Thymus (tissue), 11 donors: ENCODE results near the gene HVCN1. TPM values are rescaled to one million over a fixed set of nuclear protein-coding genes. Genes with fewer than 3 reads are reported as not detected.

Source experiments
- DNase-seq, 9 donors: peaks; one replicate each; pipeline ENCODE4 v3.0.0-alpha.2; 2013; ENCODE audit warnings: low spot score in 9 of 9, low read depth in 6 of 9, missing footprints in 1 of 9
- H3K27ac ChIP-seq, 2 donors: one replicate each; pipeline ENCODE4 v1.5.1; 2013; ENCODE audit warnings: control low read depth in 1 of 2, low read depth in 1 of 2, low read length in 1 of 2, mild to moderate bottlenecking in 1 of 2, moderate library complexity in 1 of 2
- H3K27me3 ChIP-seq, 2 donors: one replicate each; pipeline ENCODE4 v1.5.1; 2013; ENCODE audit warnings: low read length in 1 of 2; ENCODE audit not compliant: control insufficient read depth in 2 of 2, insufficient read depth in 1 of 2
- H3K36me3 ChIP-seq, 2 donors: one replicate each; pipeline ENCODE4 v1.5.1; 2013; ENCODE audit warnings: low read length in 1 of 2, mild to moderate bottlenecking in 1 of 2, moderate library complexity in 1 of 2; ENCODE audit not compliant: control insufficient read depth in 2 of 2, insufficient read depth in 2 of 2
- H3K4me1 ChIP-seq, 2 donors: one replicate each; pipeline ENCODE4 v1.5.1; 2013; ENCODE audit warnings: low read length in 2 of 2; ENCODE audit not compliant: control insufficient read depth in 2 of 2, insufficient read depth in 2 of 2
- H3K4me3 ChIP-seq, 2 donors: one replicate each; pipeline ENCODE4 v1.5.1; 2013; ENCODE audit warnings: low read length in 2 of 2, control low read depth in 1 of 2, mild to moderate bottlenecking in 1 of 2
- H3K9me3 ChIP-seq, 2 donors: one replicate each; pipeline ENCODE4 v1.5.1; 2013; ENCODE audit warnings: low read length in 1 of 2, mild to moderate bottlenecking in 1 of 2; ENCODE audit not compliant: control insufficient read depth in 2 of 2, insufficient read depth in 1 of 2
- WGBS: extraction: QIAGEN DNeasy Blood & Tissue Kit; methylation state at CpG from one replicate; pipeline ENCODE4 v1.1.7; 2013; 5-methylcytosine and 5-hydroxymethylcytosine counted together
- polyA plus RNA-seq: library from polyadenylated mRNA; stranded (reverse); fragments of 200-250 nt; gene quantifications from one replicate; pipeline ENCODE4 v1.2.3, GENCODE V29; 2013
- total RNA-seq: library from RNA; stranded (reverse); fragments of 120-200 nt; gene quantifications from one replicate; pipeline ENCODE4 v1.2.4, GENCODE V29; 2013
- donor health status: healthy.

Gene HVCN1
- total and polyA plus RNA-seq, 2 donors = 11.1 to 35.1 TPM

- H3K4me3 ChIP-seq = no peak overlapping the region
- H3K9me3 ChIP-seq = no peaks in the 10 kb centered on the region
- peaks cover 0 to 1% of the 10 kb centered on the region in 2 donors for H3K36me3 ChIP-seq
- WGBS = 98% methylated on average over 15 of the region's 15 CpGs
- H3K27ac ChIP-seq = no peak overlapping the region
- H3K4me1 ChIP-seq = peaks cover 14 to 22% of the 10 kb centered on the region in 2 donors
- no peak for DNase-seq
- no peaks in the 10 kb centered on the region for H3K27me3 ChIP-seq
These were observed 48.5 kb downstream of the HVCN1 start for GRCh38 chr12:110640275-110641025.

- no peaks in the 10 kb centered on the region for H3K36me3 ChIP-seq
- WGBS = 96% methylated on average over 7 of the region's 7 CpGs
- no peak overlapping the region for H3K27ac ChIP-seq
- DNase-seq = no peak
- peaks cover 14 to 27% of the 10 kb centered on the region in 2 donors for H3K4me1 ChIP-seq
- H3K9me3 ChIP-seq = no peaks in the 10 kb centered on the region
- no peak overlapping the region for H3K4me3 ChIP-seq
- no peaks in the 10 kb centered on the region for H3K27me3 ChIP-seq
These were observed 49.4 kb downstream of the HVCN1 start for GRCh38 chr12:110639336-110640141.

GRCh38 chr12:110638796-110639195 is 50.1 kb downstream of the HVCN1 start:
- no peak overlapping the region for H3K4me3 ChIP-seq
- WGBS = 96% methylated on average over 5 of the region's 5 CpGs
- no peak overlapping the region for H3K27ac ChIP-seq
- H3K9me3 ChIP-seq = no peaks in the 10 kb centered on the region
- no peak for DNase-seq
- H3K27me3 ChIP-seq = no peaks in the 10 kb centered on the region
- H3K36me3 ChIP-seq = no peaks in the 10 kb centered on the region
- peaks cover 14 to 27% of the 10 kb centered on the region in 2 donors for H3K4me1 ChIP-seq

- Histone ChIP-seq H3K9me3 (no peaks in the 10 kb centered on the region), H3K4me3 (no peak overlapping the region), H3K27me3 (no peaks in the 10 kb centered on the region), H3K4me1 (peaks cover 11 to 25% of the 10 kb centered on the region in 2 donors), H3K36me3 (no peaks in the 10 kb centered on the region), H3K27ac (no peak overlapping the region)
- 91% methylated on average over 3 of the region's 3 CpGs for WGBS
- no peak for DNase-seq
These were observed 51.0 kb downstream of the HVCN1 start for GRCh38 chr12:110637869-110638441.

- Histone ChIP-seq H3K27me3 (no peaks in the 10 kb centered on the region), H3K36me3 (peaks cover 0 to 4% of the 10 kb centered on the region in 2 donors), H3K9me3 (no peaks in the 10 kb centered on the region), H3K4me1 (peaks cover 4 to 19% of the 10 kb centered on the region in 2 donors), H3K4me3 (no peak overlapping the region), H3K27ac (no peak overlapping the region)
- 86% methylated on average over 5 of the region's 5 CpGs for WGBS
- DNase-seq = no peak
These were observed 52.4 kb downstream of the HVCN1 start for GRCh38 chr12:110636516-110636915.

GRCh38 chr12:110635055-110635454 is 53.9 kb downstream of the HVCN1 start:
- peaks cover 0 to 4% of the 10 kb centered on the region in 2 donors for H3K36me3 ChIP-seq
- no peak overlapping the region for H3K4me3 ChIP-seq
- H3K9me3 ChIP-seq = no peaks in the 10 kb centered on the region
- DNase-seq = no peak
- H3K27ac ChIP-seq = no peak overlapping the region
- peaks cover 2 to 14% of the 10 kb centered on the region in 2 donors for H3K4me1 ChIP-seq
- H3K27me3 ChIP-seq = no peaks in the 10 kb centered on the region

GRCh38 chr12:110627500-110628195 is 61.3 kb downstream of the HVCN1 start:
- no peaks in the 10 kb centered on the region for H3K27me3 ChIP-seq
- H3K36me3 ChIP-seq = peaks cover 0 to 3% of the 10 kb centered on the region in 2 donors
- H3K4me1 ChIP-seq = peaks cover 0 to 3% of the 10 kb centered on the region in 2 donors
- no peak overlapping the region for H3K27ac ChIP-seq
- DNase-seq = no peak
- H3K9me3 ChIP-seq = no peaks in the 10 kb centered on the region
- no peak overlapping the region for H3K4me3 ChIP-seq
- 58% methylated on average over 8 of the region's 8 CpGs for WGBS

- H3K4me1 ChIP-seq = no peaks in the 10 kb centered on the region
- H3K36me3 ChIP-seq = no peaks in the 10 kb centered on the region
- no peak overlapping the region for H3K27ac ChIP-seq
- no peak overlapping the region for H3K4me3 ChIP-seq
- H3K27me3 ChIP-seq = no peaks in the 10 kb centered on the region
- H3K9me3 ChIP-seq = no peaks in the 10 kb centered on the region
- over 99% methylated on average over 3 of the region's 3 CpGs for WGBS
- DNase-seq = no peak
These were observed 66.3 kb downstream of the HVCN1 start for GRCh38 chr12:110622582-110622981.
